Measurements from ENCODE around the gene SLC8B1. TPM values are rescaled to one million over a fixed set of nuclear protein-coding genes. Genes with fewer than 3 reads are reported as not detected.

Gene SLC8B1
- polyA plus RNA-seq, 2 of the 4 experiments (the other 2 are of a cell fraction): 11.0 to 11.3 TPM

- ChIA-PET POLR2A (no interaction called here), CTCF (interaction anchor here (1.2 to 1.3 kb wide), 3 partner anchors 47 to 313 kb away, joined by 3 to 8 read pairs (median 4); no protein-coding TSS in a partner anchor)
- ATAC-seq (no peak), FAIRE-seq (no peak), DNase-seq (ENCODE audit: low read depth in 1 of 2, low spot score in 1 of 2) (no peak)
- Histone ChIP-seq H3K4me2 (no peak overlapping the region), H3K4me3 (no peak overlapping the region), H3K4me1 (no peaks in the 10 kb centered on the region), H3K9me3 (no peaks in the 10 kb centered on the region), H3K27ac (no peak overlapping the region)
- TF ChIP-seq EP300 (IDR thresholded peaks at IDR 0.05) (no peak), RAD21 (conservative IDR thresholded peaks at IDR 0.05 in 1 of 2, IDR thresholded peaks at IDR 0.05 in 1 of 2) (no peak)
- 88% methylated on average over 3 of the region's 3 CpGs for WGBS (ENCODE audit: missing lambda C conversion rate)
These were observed 43.4 kb upstream of the SLC8B1 start for GRCh38 chr12:113378291-113378690.

GRCh38 chr12:113374823-113375428 lies 40.0 kb upstream of the SLC8B1 start:
- CTCF ChIA-PET: interaction anchor here (2.0 kb wide), 1 partner anchor 50 kb away, joined by 6 read pairs; no protein-coding TSS in a partner anchor
- FAIRE-seq (no peak), DNase-seq (ENCODE audit: low read depth in 1 of 2, low spot score in 1 of 2) (no peak), ATAC-seq (no peak)
- no peaks in the 10 kb centered on the region for H3K9me3 ChIP-seq
- TF ChIP-seq MAX (IDR thresholded peaks at IDR 0.05) (no peak), PBX3 (IDR thresholded peaks at IDR 0.05) (no peak), HDAC2 (IDR thresholded peaks at IDR 0.05) (no peak), BCL3 (IDR thresholded peaks at IDR 0.05) (no peak), GATA3 (IDR thresholded peaks at IDR 0.05; ENCODE audit: borderline replicate concordance) (no peak), FOSL2 (IDR thresholded peaks at IDR 0.05) (no peak), FOSL2 (CRISPR knock-in tag; IDR thresholded peaks at IDR 0.05) (no peak), CBX2 (IDR thresholded peaks at IDR 0.05; ENCODE audit: borderline replicate concordance, low read depth) (no peak), KDM1A (IDR thresholded peaks at IDR 0.05; ENCODE audit: low read depth) (no peak), RARB (CRISPR knock-in tag; IDR thresholded peaks at IDR 0.05) (no peak), BHLHE40 (IDR thresholded peaks at IDR 0.05; ENCODE audit: low read depth, low read length) (no peak), CTCF (IDR thresholded peaks at IDR 0.05) (no peak), HEYL (CRISPR knock-in tag; IDR thresholded peaks at IDR 0.05) (no peak)
- POLR2A ChIA-PET: no interaction called here
- H3K4me3 ChIP-seq: no peak overlapping the region
- H3K4me1 ChIP-seq: no peaks in the 10 kb centered on the region
- H3K27ac ChIP-seq: no peak overlapping the region
- WGBS (ENCODE audit: missing lambda C conversion rate): 80% methylated on average over 4 of the region's 4 CpGs
- no peak overlapping the region for H3K4me2 ChIP-seq

GRCh38 chr12:113373969-113374368 lies 39.1 kb upstream of the SLC8B1 start:
- ATAC-seq (no peak), DNase-seq (ENCODE audit: low read depth in 1 of 2, low spot score in 1 of 2) (no peak), FAIRE-seq (no peak)
- H3K9me3 ChIP-seq: no peaks in the 10 kb centered on the region
- H3K4me2 ChIP-seq: no peak overlapping the region
- H3K4me1 ChIP-seq: no peaks in the 10 kb centered on the region
- CTCF ChIA-PET: interaction anchor here (2.0 kb wide), 1 partner anchor 51 kb away, joined by 6 read pairs; no protein-coding TSS in a partner anchor
- 88% methylated on average over 3 of the region's 3 CpGs for WGBS (ENCODE audit: missing lambda C conversion rate)
- H3K27ac ChIP-seq: no peak overlapping the region
- no peak overlapping the region for H3K4me3 ChIP-seq
- no peak for TF ChIP-seq RFX5 (IDR thresholded peaks at IDR 0.05)
- POLR2A ChIA-PET: no interaction called here

- ChIA-PET POLR2A (no interaction called here), CTCF (no interaction called here)
- TF ChIP-seq NPAS2 (CRISPR knock-in tag; IDR thresholded peaks at IDR 0.05; ENCODE audit: borderline replicate concordance): no peak
- no peaks in the 10 kb centered on the region for H3K4me1 ChIP-seq
- H3K9me3 ChIP-seq: no peaks in the 10 kb centered on the region
- FAIRE-seq (no peak), ATAC-seq (no peak), DNase-seq (ENCODE audit: low read depth in 1 of 2, low spot score in 1 of 2) (no peak)
- H3K4me2 ChIP-seq: no peak overlapping the region
- H3K4me3 ChIP-seq: no peak overlapping the region
- H3K27ac ChIP-seq: no peak overlapping the region
- 87% methylated on average over 3 of the region's 3 CpGs for WGBS (ENCODE audit: missing lambda C conversion rate)
These were observed 38.5 kb upstream of the SLC8B1 start for GRCh38 chr12:113373440-113373839.
